H9 (cell line): ENCODE data around the gene LRRN4. TPM values are rescaled to one million over a fixed set of nuclear protein-coding genes. Genes with fewer than 3 reads are reported as not detected.

ENCODE experiments used
- DNase-seq: peaks from one replicate; pipeline ENCODE4 v3.0.0-alpha.2; 2017
- H2AFZ ChIP-seq: one replicate; pipeline ENCODE4 v1.6.1; 2013; ENCODE audit warnings: mild to moderate bottlenecking, low read length, control low read depth, moderate library complexity
- H2AK5ac ChIP-seq: 2 replicates; pipeline ENCODE4 v1.6.1; 2013; ENCODE audit warnings: low read length, control low read depth, mixed read lengths; ENCODE audit not compliant: insufficient read length
- H2BK120ac ChIP-seq: one replicate; pipeline ENCODE4 v1.6.1; 2013; ENCODE audit warnings: low read depth, mild to moderate bottlenecking, low read length, control low read depth, inconsistent platforms; ENCODE audit not compliant: poor library complexity, severe bottlenecking
- H2BK12ac ChIP-seq: 2 replicates; pipeline ENCODE4 v1.6.1; 2013; ENCODE audit warnings: low read length, control low read depth, mixed read lengths, low read depth; ENCODE audit not compliant: insufficient read length
- H2BK15ac ChIP-seq: 2 replicates; pipeline ENCODE4 v1.6.1; 2013; ENCODE audit warnings: low read depth, low read length, control low read depth
- H2BK20ac ChIP-seq: one replicate; pipeline ENCODE4 v1.6.1; 2013; ENCODE audit warnings: low read depth, mild to moderate bottlenecking, low read length, control low read depth, inconsistent platforms; ENCODE audit not compliant: poor library complexity, severe bottlenecking
- H2BK5ac ChIP-seq: 2 replicates; pipeline ENCODE4 v1.6.1; 2013; ENCODE audit warnings: low read length, control low read depth, mixed read lengths; ENCODE audit not compliant: insufficient read length
- H3K14ac ChIP-seq: 2 replicates; pipeline ENCODE4 v1.6.1; 2013; ENCODE audit warnings: low read length, control low read depth; ENCODE audit not compliant: insufficient read depth
- H3K18ac ChIP-seq: 2 replicates; pipeline ENCODE4 v1.6.1; 2013; ENCODE audit warnings: low read depth, mild to moderate bottlenecking, mixed read lengths, low read length, control low read depth; ENCODE audit not compliant: insufficient read length
- H3K23ac ChIP-seq: 2 replicates; pipeline ENCODE4 v1.6.1; 2013; ENCODE audit warnings: low read length, control low read depth, mixed read lengths, low read depth; ENCODE audit not compliant: insufficient read length
- H3K23me2 ChIP-seq: 2 replicates; pipeline ENCODE4 v1.6.1; 2013; ENCODE audit warnings: low read depth, mild to moderate bottlenecking, mixed read lengths, low read length, control low read depth; ENCODE audit not compliant: insufficient read length, poor library complexity, severe bottlenecking
- H3K27ac ChIP-seq: 2 replicates; pipeline ENCODE4 v1.5.1; 2013; ENCODE audit warnings: low read length, control low read depth, mixed read lengths, low read depth; ENCODE audit not compliant: insufficient read length
- H3K27me3 ChIP-seq: 2 replicates; pipeline ENCODE4 v1.6.1; 2013; ENCODE audit warnings: low read length, control low read depth, inconsistent platforms; ENCODE audit not compliant: insufficient read depth
- H3K4ac ChIP-seq: 2 replicates; pipeline ENCODE4 v1.6.1; 2013; ENCODE audit warnings: low read depth, mild to moderate bottlenecking, control low read depth, inconsistent platforms, low read length, moderate library complexity
- H3K4me1 ChIP-seq: 2 replicates; pipeline ENCODE4 v1.6.1; 2013; ENCODE audit warnings: low read length, control low read depth, inconsistent platforms; ENCODE audit not compliant: insufficient read depth
- H3K4me2 ChIP-seq: 2 replicates; pipeline ENCODE4 v1.6.1; 2013; ENCODE audit warnings: low read length, control low read depth, mixed read lengths; ENCODE audit not compliant: insufficient read length, insufficient read depth
- H3K56ac ChIP-seq: 2 replicates; pipeline ENCODE4 v1.6.1; 2013; ENCODE audit warnings: low read depth, mild to moderate bottlenecking, mixed read lengths, low read length, control low read depth; ENCODE audit not compliant: insufficient read length
- H3K79me1 ChIP-seq: 2 replicates; pipeline ENCODE4 v1.6.1; 2013; ENCODE audit warnings: low read depth, mild to moderate bottlenecking, moderate library complexity, low read length, control low read depth, inconsistent platforms; ENCODE audit not compliant: insufficient read depth, poor library complexity, severe bottlenecking
- H3K79me2 ChIP-seq: 2 replicates; pipeline ENCODE4 v1.6.1; 2013; ENCODE audit warnings: low read length, control low read depth, inconsistent platforms; ENCODE audit not compliant: insufficient read depth
- H3K9ac ChIP-seq: 2 replicates; pipeline ENCODE4 v1.6.1; 2013; ENCODE audit warnings: low read length, control low read depth, mixed read lengths; ENCODE audit not compliant: insufficient read length; ENCODE audit errors: extremely low read depth
- H3K9me3 ChIP-seq: one replicate; pipeline ENCODE4 v1.6.1; 2013; ENCODE audit warnings: low read depth, low read length, inconsistent platforms; ENCODE audit not compliant: control insufficient read depth
- H3T11ph ChIP-seq: one replicate; pipeline ENCODE4 v1.6.1; 2013; ENCODE audit warnings: mild to moderate bottlenecking, low read length, control low read depth, inconsistent platforms
- H4K20me1 ChIP-seq: one replicate; pipeline ENCODE4 v1.6.1; 2013; ENCODE audit not compliant: control insufficient read depth, insufficient read length, insufficient read depth
- H4K5ac ChIP-seq: 2 replicates; pipeline ENCODE4 v1.6.1; 2013; ENCODE audit warnings: low read depth, mild to moderate bottlenecking, mixed read lengths, low read length, control low read depth; ENCODE audit not compliant: insufficient read length
- H4K8ac ChIP-seq: replicated peaks from 2 replicates; pipeline ENCODE4 v1.6.1; 2013; ENCODE audit warnings: low read length, control low read depth, mixed read lengths, low read depth; ENCODE audit not compliant: insufficient read length
- H4K91ac ChIP-seq: 2 replicates; pipeline ENCODE4 v1.6.1; 2013; ENCODE audit warnings: low read depth, mild to moderate bottlenecking, moderate library complexity, mixed read lengths, low read length, control low read depth; ENCODE audit not compliant: insufficient read length
- H3K27ac Mint-ChIP-seq, 3 experiments: 2 replicates in 2 of 3; 3 replicates in 1 of 3; pipeline ENCODE4 v1.8.0; 2020 to 2021; ENCODE audit warnings: mixed read lengths in 3 of 3, mild to moderate bottlenecking in 1 of 3, moderate library complexity in 1 of 3
- H3K27me3 Mint-ChIP-seq: 2 replicates; pipeline ENCODE4 v1.8.0; 2021; ENCODE audit warnings: low read depth, mild to moderate bottlenecking, moderate library complexity, mixed read lengths
- H3K36me3 Mint-ChIP-seq, 3 experiments: 2 replicates in 2 of 3; 3 replicates in 1 of 3; pipeline ENCODE4 v1.8.0; 2020 to 2021; ENCODE audit warnings: low read depth in 3 of 3, mixed read lengths in 3 of 3; ENCODE audit not compliant: insufficient read depth in 1 of 3
- H3K4me1 Mint-ChIP-seq, 2 experiments: 2 replicates each; pipeline ENCODE4 v1.8.0; 2020; ENCODE audit warnings: mixed read lengths in 2 of 2
- H3K4me3 Mint-ChIP-seq, 2 experiments: 2 replicates in 1 of 2; 3 replicates in 1 of 2; pipeline ENCODE4 v1.8.0; 2020 to 2021; ENCODE audit warnings: mild to moderate bottlenecking in 2 of 2, mixed read lengths in 2 of 2, moderate library complexity in 1 of 2
- H3K9me3 Mint-ChIP-seq, 2 experiments: 2 replicates in 1 of 2; 3 replicates in 1 of 2; pipeline ENCODE4 v1.8.0; 2020; ENCODE audit warnings: mild to moderate bottlenecking in 2 of 2, mixed read lengths in 2 of 2, moderate library complexity in 1 of 2
- CTCF ChIP-seq: fragments of 200-600 bp; sonication (generic); conservative IDR thresholded peaks from 3 replicates; pipeline ENCODE4 v1.8.0; 2021; ENCODE audit warnings: antibody characterized with exemption, mild to moderate bottlenecking
- WGBS: extraction: QIAGEN DNeasy Blood & Tissue Kit; methylation state at CpG from one replicate; pipeline ENCODE4 v1.1.7; 2013; ENCODE audit warnings: missing lambda C conversion rate, low lambda C conversion rate, mixed read lengths; ENCODE audit not compliant: insufficient read length; ENCODE audit errors: extremely low coverage; 5-methylcytosine and 5-hydroxymethylcytosine counted together
- total RNA-seq: library from RNA; stranded (reverse); gene quantifications from 2 replicates; pipeline ENCODE4 v1.2.1, GENCODE V29; 2021

The LRRN4 gene
- total RNA-seq, 1 experiment from 2014 or later = 0.22 TPM

- Mint-ChIP-seq H3K27me3 (no peaks in the 10 kb centered on the region), H3K4me1 (no peaks in the 10 kb centered on the region), H3K36me3 (peaks cover 22 to 65% (median 50%) of the 10 kb centered on the region in 3 experiments; a peak in 6 of 7 replicates), H3K4me3 (no peak overlapping the region), H3K27ac (no peak overlapping the region), H3K9me3 (no peaks in the 10 kb centered on the region)
- no peak overlapping the region for H3K4ac ChIP-seq
- no peak overlapping the region for H3K14ac ChIP-seq
- H3K4me2 ChIP-seq = no peak overlapping the region
- H4K8ac ChIP-seq = no peak overlapping the region
- no peak overlapping the region for H2BK12ac ChIP-seq
- H3T11ph ChIP-seq = no peak overlapping the region
- no peak overlapping the region for H3K56ac ChIP-seq
- no peak overlapping the region for H3K9ac ChIP-seq
- no peak overlapping the region for H2BK15ac ChIP-seq
- no peak overlapping the region for H3K27ac ChIP-seq
- H2BK5ac ChIP-seq = no peak overlapping the region
- H3K27me3 ChIP-seq = no peaks in the 10 kb centered on the region
- peaks cover 6% of the 10 kb centered on the region for H3K79me1 ChIP-seq
- no peak overlapping the region for H4K91ac ChIP-seq
- no peak overlapping the region for H2BK120ac ChIP-seq
- no CpG with 5 or more reads among the region's 4 CpGs for WGBS
- H3K23me2 ChIP-seq = no peaks in the 10 kb centered on the region
- no peak overlapping the region for H2BK20ac ChIP-seq
- no peak overlapping the region for H3K18ac ChIP-seq
- no peaks in the 10 kb centered on the region for H3K4me1 ChIP-seq
- TF ChIP-seq CTCF = no peak
- H3K9me3 ChIP-seq = no peaks in the 10 kb centered on the region
- H2AK5ac ChIP-seq = no peak overlapping the region
- no peak overlapping the region for H2AFZ ChIP-seq
- H4K5ac ChIP-seq = no peak overlapping the region
- DNase-seq = no peak
- no peak overlapping the region for H3K23ac ChIP-seq
- no peaks in the 10 kb centered on the region for H3K79me2 ChIP-seq
- no peaks in the 10 kb centered on the region for H4K20me1 ChIP-seq
Observed at GRCh38 chr20:6014957-6015356, 38.9 kb downstream of the LRRN4 start.
